GM13976 (cell line): ENCODE measurements around the gene CSF2RB.

Experiments
- DNase-seq: peaks from one replicate; pipeline ENCODE4 v3.0.0; 2012; ENCODE audit warnings: low spot score
- CTCF ChIP-seq: IDR thresholded peaks from 2 replicates; pipeline ENCODE4 v1.5.1; 2012; ENCODE audit warnings: borderline replicate concordance, mild to moderate bottlenecking; ENCODE audit not compliant: insufficient read depth; ENCODE audit errors: extremely low read depth, missing control alignments, control extremely low read depth
- in situ Hi-C: fragments of 300-500 bp; cut with MboI; formaldehyde crosslinking; loops from one replicate; pipeline ENCODE4 v1.12.0; 2022; ENCODE audit warnings: low sequenced_read_pairs, mixed read lengths, inconsistent platforms; ENCODE audit not compliant: unreplicated experiment

CSF2RB gene

GRCh38 chr22:36976606-36977005 lies 63.2 kb downstream of the CSF2RB start:
- TF ChIP-seq CTCF = no peak
- in situ Hi-C loops = loop anchor here (10.0 kb wide), 1 partner anchor 192 kb away; no protein-coding TSS in a partner anchor
- no peak for DNase-seq

- DNase-seq = peak; percentile 81
- TF ChIP-seq CTCF = peak; percentile 50
- in situ Hi-C loops = loop anchor here (10.0 kb wide), 1 partner anchor 193 kb away; no protein-coding TSS in a partner anchor
Observed at GRCh38 chr22:36977401-36977861, 64.0 kb downstream of the CSF2RB start.

- in situ Hi-C loops = loop anchor here (10.0 kb wide), 1 partner anchor 193 kb away; no protein-coding TSS in a partner anchor
- peak; percentile 95 for DNase-seq
- peak; percentile 92 for TF ChIP-seq CTCF
Observed at GRCh38 chr22:36977947-36978660, 64.7 kb downstream of the CSF2RB start.

- in situ Hi-C loops = loop anchor here (10.0 kb wide), 1 partner anchor 194 kb away; no protein-coding TSS in a partner anchor
- TF ChIP-seq CTCF = no peak
- DNase-seq = no peak
Observed at GRCh38 chr22:36979016-36979910, 65.8 kb downstream of the CSF2RB start.

GRCh38 chr22:36981247-36981775 lies 67.9 kb downstream of the CSF2RB start:
- in situ Hi-C loops = no loop called here
- no peak for TF ChIP-seq CTCF
- DNase-seq = no peak

GRCh38 chr22:36982136-36982535 lies 68.7 kb downstream of the CSF2RB start:
- in situ Hi-C loops = no loop called here
- DNase-seq = peak; percentile 30
- no peak for TF ChIP-seq CTCF
